HG02763 (cell line): ENCODE data around the gene LRRC66.

Source experiments
- ATAC-seq: cut with Tn5 transposase; IDR thresholded peaks from one replicate; pipeline ENCODE4 v1.9.1; 2021; ENCODE audit warnings: mild to moderate bottlenecking, moderate library complexity; ENCODE audit not compliant: unreplicated experiment

Gene LRRC66

DNA sequence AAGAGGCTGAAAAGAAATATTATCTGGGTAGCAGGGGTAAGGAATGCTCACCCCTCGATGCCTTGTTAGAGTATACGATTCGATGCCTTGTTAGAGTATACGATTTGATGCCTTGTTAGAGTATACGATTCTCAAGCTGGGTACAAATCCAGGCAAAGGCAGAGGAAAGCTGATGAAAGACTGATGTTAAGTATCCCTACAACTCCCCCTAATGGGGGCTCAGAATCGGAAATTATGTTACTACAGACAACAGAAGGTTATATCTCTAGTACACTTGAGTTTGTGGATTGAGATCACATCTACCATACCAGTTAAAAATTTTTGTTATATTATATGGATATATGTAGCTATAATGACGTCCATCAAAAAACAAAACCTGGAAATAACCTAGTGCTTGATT is 4.8 kb downstream of the LRRC66 start:
- no peak for ATAC-seq

GRCh38 chr4:52014903-52015302 is 5.3 kb downstream of the LRRC66 start:
- no peak for ATAC-seq

DNA sequence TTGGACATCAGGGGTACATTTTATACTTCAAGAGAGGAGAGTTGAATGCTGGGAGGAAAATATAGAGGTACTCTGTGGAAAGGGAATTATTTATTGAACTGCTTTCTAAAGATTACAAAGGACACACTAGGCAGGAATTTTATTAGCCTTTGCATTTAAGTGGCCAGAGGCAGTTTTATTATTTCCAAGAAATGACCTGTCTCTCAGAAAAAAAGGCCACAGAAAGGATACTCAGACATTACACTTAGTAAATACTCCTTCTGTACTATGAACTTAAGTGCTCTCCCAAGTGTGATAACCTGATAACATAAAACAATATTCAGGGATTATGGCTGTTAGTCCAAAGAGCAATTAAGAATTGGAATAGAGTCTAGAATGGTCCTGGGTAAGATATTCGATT is 7.5 kb downstream of the LRRC66 start:
- ATAC-seq, result no peak

DNA sequence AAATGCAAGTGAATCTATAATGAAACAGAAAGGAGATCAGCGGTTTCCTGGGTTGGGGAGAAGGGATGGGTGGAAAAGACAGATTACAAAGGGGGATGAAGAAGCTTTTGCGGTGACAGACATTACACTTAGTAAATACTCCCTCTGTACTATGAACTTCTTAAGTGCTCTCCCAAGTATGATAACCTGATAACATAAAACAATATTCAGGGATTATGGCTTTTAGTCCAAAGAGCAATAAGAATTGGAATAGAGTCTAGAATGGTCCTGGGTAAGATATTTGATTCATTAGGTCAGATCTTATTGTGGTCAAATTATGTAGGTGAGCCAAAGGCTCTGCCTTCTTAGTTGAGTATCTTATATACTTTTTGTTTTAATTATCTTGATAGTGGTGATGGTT is 9.2 kb downstream of the LRRC66 start:
- no peak for ATAC-seq

DNA sequence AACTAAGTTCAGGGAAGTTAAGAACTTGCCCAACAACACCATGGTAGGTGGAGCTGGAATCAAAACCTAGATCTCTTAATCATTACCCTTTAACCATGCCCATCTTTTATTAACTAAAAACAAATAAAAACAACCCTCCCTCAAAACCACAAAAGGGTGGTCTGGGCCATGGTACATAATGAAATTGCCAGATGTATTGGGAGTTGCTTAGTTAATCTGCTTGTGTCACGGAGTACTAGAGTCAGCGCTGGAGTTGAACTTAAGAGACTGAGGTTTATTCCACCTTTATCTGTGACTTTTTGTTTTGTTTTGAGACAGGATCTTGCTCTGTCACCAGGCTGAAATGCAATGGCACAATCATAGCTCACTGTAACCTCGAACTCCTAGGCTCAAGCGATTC is 13.3 kb downstream of the LRRC66 start:
- ATAC-seq, result no peak

GRCh38 chr4:52005604-52006273 is 14.4 kb downstream of the LRRC66 start:
- no peak for ATAC-seq

DNA sequence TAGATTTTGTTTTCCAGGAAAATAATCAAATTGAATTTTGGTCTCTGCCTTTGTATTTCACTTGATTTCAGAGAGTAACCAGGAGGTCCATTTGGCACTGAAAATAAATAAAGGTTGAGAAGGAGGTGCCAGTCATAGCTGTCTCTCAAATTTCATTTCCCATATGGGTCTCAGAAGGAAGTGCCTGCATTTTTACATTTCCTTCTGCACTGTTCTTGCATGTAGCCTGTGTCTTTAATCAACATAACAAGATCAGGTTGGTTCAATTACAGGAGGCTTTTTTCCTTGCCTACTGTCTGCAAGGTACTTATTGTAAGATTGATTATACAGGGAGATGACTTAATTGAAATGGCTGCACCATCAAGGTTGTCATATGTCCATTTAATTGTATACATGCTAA is 15.7 kb downstream of the LRRC66 start:
- no peak for ATAC-seq

- ATAC-seq, result no peak
Measured at GRCh38 chr4:52001616-52002015, 18.5 kb downstream of the LRRC66 start.

GRCh38 chr4:51999250-51999649 is 20.9 kb downstream of the LRRC66 start:
- no peak for ATAC-seq

- ATAC-seq, result no peak
Measured at GRCh38 chr4:51998837-51999236, 21.3 kb downstream of the LRRC66 start.

- no peak for ATAC-seq
Measured at GRCh38 chr4:51997647-51998046, 22.5 kb downstream of the LRRC66 start.

- ATAC-seq, result no peak
Measured at GRCh38 chr4:51995647-51996220, 24.4 kb downstream of the LRRC66 start.

DNA sequence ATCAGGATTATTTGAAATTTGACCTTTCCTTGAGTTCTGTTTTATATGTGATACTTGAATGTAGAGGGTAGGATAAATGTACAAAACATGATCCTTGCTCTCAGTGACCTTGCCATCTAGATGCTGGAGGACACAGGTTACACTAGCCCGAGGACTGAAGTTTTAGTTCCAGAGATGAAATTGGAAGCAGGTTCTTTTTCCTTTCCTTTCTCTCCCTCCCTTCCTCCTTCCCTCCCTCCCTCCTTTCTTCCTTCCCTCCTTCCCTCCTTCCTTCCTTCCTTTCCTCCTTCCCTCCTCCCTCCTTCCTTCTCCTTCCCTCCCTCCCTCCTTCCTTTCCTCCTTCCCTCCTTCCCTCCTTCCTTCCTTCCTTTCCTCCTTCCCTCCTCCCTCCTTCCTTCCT is 54.3 kb downstream of the LRRC66 start:
- no peak for ATAC-seq

- no peak for ATAC-seq
Measured at GRCh38 chr4:51963841-51964517, 56.2 kb downstream of the LRRC66 start.

- ATAC-seq, result no peak
Measured at GRCh38 chr4:51960486-51960885, 59.7 kb downstream of the LRRC66 start.

DNA sequence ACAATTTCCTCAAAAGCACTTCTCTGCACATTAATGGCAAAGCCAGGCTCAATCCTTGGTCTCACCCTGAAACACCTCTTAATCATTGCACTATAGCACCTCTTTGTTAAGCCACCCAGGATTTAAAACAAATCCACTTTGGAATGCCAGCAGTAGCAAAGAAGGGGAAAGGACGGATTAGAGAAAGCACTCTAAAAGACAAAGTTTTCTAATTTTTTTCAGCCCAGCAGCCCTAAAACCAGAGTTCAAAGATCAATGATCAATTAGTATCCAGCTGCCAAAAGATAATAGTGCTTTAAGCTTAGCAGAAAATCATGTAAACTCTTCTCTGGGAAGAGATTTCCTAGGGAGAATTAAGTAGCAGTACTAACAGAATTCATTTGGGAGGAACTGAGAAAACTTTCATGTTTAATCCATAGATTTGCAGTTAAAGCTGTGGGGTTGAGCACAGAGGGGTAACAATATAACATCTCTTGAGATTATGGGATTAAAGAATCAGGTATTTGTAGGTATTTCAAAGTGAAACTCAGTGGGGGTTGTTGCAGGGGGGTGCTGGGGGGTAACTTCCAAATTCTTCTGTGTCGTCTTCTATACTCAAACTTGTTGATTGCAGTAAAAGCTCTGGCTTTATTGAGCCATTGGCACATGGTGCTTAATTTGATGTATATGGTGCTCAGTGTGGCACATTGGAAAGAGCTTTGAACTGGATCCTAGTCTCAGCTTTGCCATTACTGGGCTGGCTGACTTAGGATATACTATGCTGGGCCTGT is 61.8 kb downstream of the LRRC66 start:
- ATAC-seq, result no peak
